ENCODE results near the gene MMEL1.
"Not testable (repeated sequence)": the region's sequence is repeated elsewhere in the genome, so short reads cannot be mapped to it uniquely, and the experiment has no call there.

Gene MMEL1
- 0.22 to 0.36 reads per million in 2 donors for total RNA-seq

GRCh38 chr1:2632561-2633361 is at the start of gene MMEL1:
MMEL1 (minus strand) TSS chr1:2633016; CDS start chr1:2629484, 3,532 bp downstream.
- no peak for DNase-seq

DNA sequence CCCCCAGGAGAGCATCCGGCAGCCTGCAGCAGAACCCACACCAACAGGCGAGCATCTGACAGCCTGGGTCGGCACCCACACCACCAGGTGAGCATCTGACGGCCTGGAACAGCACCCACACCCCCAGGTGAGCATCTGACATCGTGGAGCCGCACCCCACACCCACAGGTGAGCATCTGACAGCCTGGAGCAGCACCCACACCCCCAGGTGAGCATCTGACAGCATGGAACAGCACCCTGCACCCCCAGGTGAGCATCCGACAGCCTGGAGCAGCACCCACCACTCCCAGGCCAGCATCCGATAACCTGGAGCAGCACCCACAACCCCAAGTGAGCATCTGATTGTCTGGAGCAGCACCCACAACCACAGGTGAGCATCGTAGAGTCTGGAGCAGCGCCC is 43.9 kb upstream of the MMEL1 start:
- not testable (repeated sequence) for DNase-seq

DNA sequence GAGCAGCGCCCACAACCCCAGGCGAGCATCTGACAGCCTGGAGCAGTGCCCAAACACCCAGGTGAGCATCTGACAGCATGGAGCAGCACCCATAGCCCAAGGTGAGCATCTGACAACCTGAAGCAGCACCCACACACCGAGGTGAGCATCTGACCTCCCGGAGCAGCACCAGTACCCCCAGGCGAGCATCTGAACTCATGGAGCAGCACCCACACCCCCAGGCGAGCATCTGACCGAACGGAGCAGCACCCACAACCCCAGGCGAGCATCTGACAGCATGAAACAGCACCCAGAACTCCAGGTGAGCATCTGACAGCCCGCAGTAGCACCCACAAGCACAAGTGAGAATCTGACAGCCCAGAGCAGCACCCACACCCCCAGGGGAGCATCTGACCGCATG is 38.8 kb upstream of the MMEL1 start:
- not testable (repeated sequence) for DNase-seq

DNA sequence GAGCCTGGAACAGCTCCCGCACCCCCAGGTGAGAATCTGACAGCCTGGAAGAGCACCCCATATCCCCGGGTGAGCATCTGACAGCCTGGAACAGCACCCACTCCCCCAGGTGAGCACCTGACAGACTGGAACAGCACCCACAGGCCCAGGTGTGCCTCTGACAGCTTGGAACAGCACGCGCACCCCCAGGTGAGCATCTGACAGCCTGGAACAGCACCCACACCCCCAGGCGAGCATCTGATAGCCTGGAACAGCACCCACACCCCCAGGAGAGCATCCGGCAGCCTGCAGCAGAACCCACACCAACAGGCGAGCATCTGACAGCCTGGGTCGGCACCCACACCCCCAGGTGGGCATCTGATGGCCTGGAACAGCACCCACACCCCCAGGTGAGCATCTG is 27.0 kb upstream of the MMEL1 start:
- not testable (repeated sequence) for DNase-seq

DNA sequence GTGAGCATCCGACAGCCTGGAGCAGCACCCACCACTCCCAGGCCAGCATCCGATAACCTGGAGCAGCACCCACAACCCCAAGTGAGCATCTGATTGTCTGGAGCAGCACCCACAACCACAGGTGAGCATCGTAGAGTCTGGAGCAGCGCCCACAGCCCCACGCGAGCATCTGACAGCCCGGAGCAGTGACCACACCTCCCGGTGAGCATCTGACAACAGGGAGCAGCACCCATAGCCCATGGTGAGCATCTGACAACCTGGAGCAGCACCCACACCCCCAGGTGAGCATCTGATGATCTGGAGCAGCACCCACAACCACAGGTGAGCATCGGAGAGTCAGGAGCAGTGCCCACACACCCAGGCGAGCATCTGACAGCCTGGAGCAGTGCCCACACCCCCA is 25.1 kb upstream of the MMEL1 start:
- DNase-seq, result not testable (repeated sequence)

GRCh38 chr1:2657124-2657523 is 24.3 kb upstream of the MMEL1 start:
- DNase-seq, result not testable (repeated sequence)

- DNase-seq, result not testable (repeated sequence)
Measured at GRCh38 chr1:2655598-2656434, 23.0 kb upstream of the MMEL1 start.

GRCh38 chr1:2654443-2654948 is 21.7 kb upstream of the MMEL1 start:
- DNase-seq, result not testable (repeated sequence)

GRCh38 chr1:2653741-2654442 is 21.1 kb upstream of the MMEL1 start:
- DNase-seq, result peak; percentile 32

DNA sequence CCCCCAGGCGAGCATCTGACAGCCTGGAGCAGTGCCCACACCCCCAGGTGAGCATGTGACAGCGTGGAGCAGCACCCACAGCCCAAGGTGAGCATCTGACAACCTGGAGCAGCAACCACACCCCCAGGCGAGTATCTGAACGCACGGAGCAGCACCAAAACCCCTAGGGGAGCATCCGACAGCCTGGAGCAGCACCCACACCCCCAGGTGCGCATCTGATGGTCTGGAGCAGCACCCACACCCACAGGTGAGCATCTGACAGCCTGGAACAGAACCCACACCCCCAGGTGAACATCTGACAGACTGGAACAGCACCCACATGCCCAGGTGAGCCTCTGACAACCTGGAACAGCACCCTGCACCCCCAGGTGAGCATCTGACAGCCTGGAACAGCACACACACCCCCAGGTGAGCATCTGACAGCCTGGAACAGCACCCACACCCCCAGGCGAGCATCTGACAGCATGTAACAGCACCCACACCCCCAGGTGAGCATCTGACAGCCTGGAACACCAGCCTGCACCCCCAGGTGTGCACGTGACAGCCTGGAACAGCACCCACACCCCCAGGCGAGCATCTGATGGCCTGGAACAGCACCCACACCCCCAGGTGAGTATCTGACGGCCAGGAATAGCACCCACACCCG is 20.2 kb upstream of the MMEL1 start:
- DNase-seq, result not testable (repeated sequence)

- not testable (repeated sequence) for DNase-seq
Measured at GRCh38 chr1:2652152-2652925, 19.5 kb upstream of the MMEL1 start.

DNA sequence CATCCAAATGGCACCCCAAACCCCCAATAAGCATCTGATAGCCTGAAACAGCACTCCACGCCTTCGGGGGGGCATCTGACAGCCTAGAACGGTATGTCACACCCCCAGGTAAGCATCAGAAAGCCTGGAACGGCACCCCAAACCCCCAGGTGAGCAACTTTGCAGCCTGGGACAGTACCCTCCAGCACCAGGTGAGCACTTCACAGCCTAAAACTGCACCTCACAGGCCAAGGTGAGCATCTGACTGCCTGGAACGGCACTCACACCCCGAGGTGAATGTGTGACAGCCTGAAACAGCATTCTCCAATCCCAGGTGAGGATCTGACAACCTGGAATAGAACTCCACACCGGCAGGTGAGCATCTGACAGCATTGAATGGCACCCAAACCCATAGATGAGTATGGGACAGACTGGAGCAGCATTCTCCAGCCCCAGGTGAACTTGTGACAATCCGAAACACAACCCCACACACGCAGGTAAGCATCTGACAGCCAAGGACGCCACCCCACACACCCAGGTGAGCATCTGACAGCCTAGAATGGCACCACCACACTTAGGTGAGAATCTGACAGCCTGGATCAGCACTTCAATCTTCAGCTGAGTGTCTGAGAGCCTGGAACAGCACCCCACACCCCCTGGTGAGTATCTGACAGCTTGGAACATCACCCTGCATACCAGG is 18.3 kb upstream of the MMEL1 start:
- DNase-seq, result no peak

- no peak for DNase-seq
Measured at GRCh38 chr1:2646837-2647236, 14.0 kb upstream of the MMEL1 start.

DNA sequence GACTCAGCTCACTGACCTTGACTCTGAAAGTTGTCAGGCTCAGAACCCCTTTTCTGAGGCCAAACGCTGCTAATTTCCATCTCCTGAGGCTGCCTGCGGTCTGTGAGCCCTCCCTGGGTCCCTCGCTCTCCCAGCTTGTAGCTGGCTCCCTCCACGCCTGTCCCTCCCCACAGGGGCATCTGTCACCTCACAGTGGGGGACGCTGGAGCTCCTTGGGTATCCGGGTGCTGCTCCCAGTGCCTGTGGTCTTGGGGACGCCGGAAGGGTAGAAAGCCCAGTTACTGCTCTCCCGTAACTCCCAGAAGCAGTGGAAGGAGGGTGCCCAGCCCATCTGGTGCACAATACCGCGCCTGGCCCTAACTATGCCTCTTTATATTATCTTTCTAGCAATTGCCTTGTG is 13.0 kb upstream of the MMEL1 start:
- no peak for DNase-seq

GRCh38 chr1:2645143-2645542 is 12.3 kb upstream of the MMEL1 start:
- DNase-seq, result no peak

DNA sequence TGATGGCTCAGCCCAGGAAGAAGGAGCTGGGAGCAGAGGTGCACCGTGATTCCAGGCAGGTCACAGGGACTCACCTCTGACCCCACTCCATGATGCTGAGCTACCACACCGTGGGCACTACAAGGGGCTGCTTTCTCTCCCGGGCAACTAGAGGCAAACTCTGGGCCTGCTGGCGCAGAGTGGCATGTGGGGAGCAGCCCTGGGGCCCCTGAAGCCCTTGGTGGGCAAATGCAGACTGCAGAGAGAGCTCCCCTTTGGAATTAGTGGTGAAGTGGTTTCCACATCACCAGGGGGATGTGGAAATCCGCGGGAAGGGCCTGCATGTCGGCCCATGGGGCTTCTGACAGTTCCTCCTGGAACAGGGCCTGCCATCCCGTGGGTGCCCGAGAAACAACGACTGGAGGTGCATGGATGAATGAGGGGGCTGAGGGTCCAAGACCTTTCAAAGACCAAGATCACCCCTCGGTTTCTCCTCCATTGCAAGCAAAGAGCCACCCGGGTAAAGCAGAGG is 11.8 kb upstream of the MMEL1 start:
- no peak for DNase-seq

- no peak for DNase-seq
Measured at GRCh38 chr1:2644171-2644570, 11.4 kb upstream of the MMEL1 start.

- no peak for DNase-seq
Measured at GRCh38 chr1:2643414-2644077, 10.7 kb upstream of the MMEL1 start.

- DNase-seq, result peak; percentile 85
Measured at GRCh38 chr1:2642560-2643413, 10.0 kb upstream of the MMEL1 start.

Data from activated gamma-delta T cell (primary cell).